Neural progenitor cell (in vitro differentiated cells): ENCODE data around the gene NTMT1.

ENCODE experiments used
- EZH2 ChIP-seq: fragments of 200-600 bp; sonication (generic); IDR thresholded peaks from 2 replicates; pipeline ENCODE4 v1.6.1; 2017; ENCODE audit warnings: antibody characterized with exemption, mild to moderate bottlenecking, moderate library complexity
- TF ChIP-seq, protein P1 (sequence below): fragments of 200-600 bp; sonication (generic); IDR thresholded peaks from 2 replicates; pipeline ENCODE4 v1.5.1; 2017; ENCODE audit warnings: antibody characterized with exemption, mild to moderate bottlenecking

- TF ChIP-seq, protein P1, sequence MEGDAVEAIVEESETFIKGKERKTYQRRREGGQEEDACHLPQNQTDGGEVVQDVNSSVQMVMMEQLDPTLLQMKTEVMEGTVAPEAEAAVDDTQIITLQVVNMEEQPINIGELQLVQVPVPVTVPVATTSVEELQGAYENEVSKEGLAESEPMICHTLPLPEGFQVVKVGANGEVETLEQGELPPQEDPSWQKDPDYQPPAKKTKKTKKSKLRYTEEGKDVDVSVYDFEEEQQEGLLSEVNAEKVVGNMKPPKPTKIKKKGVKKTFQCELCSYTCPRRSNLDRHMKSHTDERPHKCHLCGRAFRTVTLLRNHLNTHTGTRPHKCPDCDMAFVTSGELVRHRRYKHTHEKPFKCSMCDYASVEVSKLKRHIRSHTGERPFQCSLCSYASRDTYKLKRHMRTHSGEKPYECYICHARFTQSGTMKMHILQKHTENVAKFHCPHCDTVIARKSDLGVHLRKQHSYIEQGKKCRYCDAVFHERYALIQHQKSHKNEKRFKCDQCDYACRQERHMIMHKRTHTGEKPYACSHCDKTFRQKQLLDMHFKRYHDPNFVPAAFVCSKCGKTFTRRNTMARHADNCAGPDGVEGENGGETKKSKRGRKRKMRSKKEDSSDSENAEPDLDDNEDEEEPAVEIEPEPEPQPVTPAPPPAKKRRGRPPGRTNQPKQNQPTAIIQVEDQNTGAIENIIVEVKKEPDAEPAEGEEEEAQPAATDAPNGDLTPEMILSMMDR = no peak
- TF ChIP-seq EZH2 = no peak
Observed at GRCh38 chr9:129580211-129580915, 45.6 kb upstream of the NTMT1 start.
